Right lobe of liver (tissue), 6 donors: ENCODE measurements around the gene SLC35F4. TPM values are rescaled to one million over a fixed set of nuclear protein-coding genes. Genes with fewer than 3 reads are reported as not detected.

Source experiments
- ATAC-seq, 4 donors: fragments of 200-7000 bp; cut with Tn5 transposase; one replicate each; pipeline ENCODE4 v1.9.1; 2020; ENCODE audit warnings: mild to moderate bottlenecking in 4 of 4, moderate library complexity in 4 of 4
- DNase-seq, 3 donors: peaks; one replicate each; pipeline ENCODE4 v3.0.0-alpha.2; 2020
- H3K27ac ChIP-seq, 3 donors: fragments of 200-600 bp; one replicate each; pipeline ENCODE4 v1.8.0; 2022
- H3K27me3 ChIP-seq, 2 donors: fragments of 200-600 bp; one replicate each; pipeline ENCODE4 v1.8.0; 2022
- H3K36me3 ChIP-seq, 4 donors: fragments of 200-600 bp; sonication (generic) in 1 of 4; one replicate each; pipeline versions ENCODE4 v1.5.1 to v1.8.0; 2017 to 2022; ENCODE audit warnings: control low read depth in 1 of 4
- H3K4me1 ChIP-seq, 4 donors: fragments of 200-600 bp; sonication (generic) in 1 of 4; one replicate each; pipeline versions ENCODE4 v1.5.1 to v1.8.0; 2017 to 2022; ENCODE audit warnings: control low read depth in 1 of 4
- H3K4me3 ChIP-seq, 3 donors: fragments of 200-600 bp; one replicate each; pipeline ENCODE4 v1.8.0; 2022
- H3K9me3 ChIP-seq, 4 donors: fragments of 200-600 bp; sonication (generic) in 1 of 4; one replicate each; pipeline versions ENCODE4 v1.5.1 to v1.8.0; 2017 to 2022; ENCODE audit warnings: control low read depth in 1 of 4
- CTCF ChIP-seq, 4 donors: fragments of 200-600 bp in 3 of 4; fragments of 450-650 bp in 1 of 4; IDR thresholded peaks; one replicate each; pipeline versions ENCODE4 v1.5.1 to v1.8.0; 2016 to 2022; ENCODE audit warnings: antibody characterized with exemption in 4 of 4, mild to moderate bottlenecking in 2 of 4
- POLR2A ChIP-seq: fragments of 450-650 bp; IDR thresholded peaks from one replicate; pipeline ENCODE4 v1.6.1; 2017; ENCODE audit warnings: antibody characterized with exemption, mild to moderate bottlenecking
- WGBS: methylation state at CpG from one replicate; pipeline ENCODE4 v1.1.6; 2018; ENCODE audit warnings: low coverage, low lambda C conversion rate; ENCODE audit not compliant: insufficient coverage; ENCODE audit errors: missing lambda C conversion rate; 5-methylcytosine and 5-hydroxymethylcytosine counted together
- intact Hi-C, 2 donors: fragments of 100-400 bp; cut with DNase I; formaldehyde crosslinking; loops; one replicate each; pipeline versions ENCODE4 v1.11.2 to v1.14.1; 2022
- total RNA-seq, 6 experiments: library from RNA; depleted of rRNA in 2 of 6; stranded (reverse); fragments of >200 nt in 2 of 6; fragmentation: NEBNext Ultra II Directional in 3 of 6; extraction: Animal tissue kit (Norgen Biotek cat#: 25700) in 3 of 6; gene quantifications; one replicate each; pipeline versions ENCODE4 v1.1.0 to v1.2.4, GENCODE V29; 2016 to 2023
- donor health status: DM: no; HTN: yes; CAD: no.
- donor health status: DM: no; HTN: no; CAD: no.
- donor health status: DM: no; HTN: no; CAD: no.
- donor health status: DM: no; HTN: yes; CAD: no.
- donor health status: DM: no; HTN: yes; CAD: no.

SLC35F4 gene
- total RNA-seq, 6 experiments from 2014 or later: not detected

- Histone ChIP-seq H3K4me1 (no peaks in the 10 kb centered on the region), H3K36me3 (no peaks in the 10 kb centered on the region), H3K27me3 (no peaks in the 10 kb centered on the region), H3K9me3 (no peaks in the 10 kb centered on the region), H3K4me3 (no peak overlapping the region), H3K27ac (no peak overlapping the region)
- 60% methylated on average over 3 of the region's 4 CpGs for WGBS
- intact Hi-C loops: no loop called here
- ATAC-seq: no peak
- DNase-seq: no peak
- no peak for TF ChIP-seq CTCF (IDR thresholded peaks at IDR 0.05)
- TF ChIP-seq POLR2A: no peak
Observed at GRCh38 chr14:57848353-57848752, 17.5 kb downstream of the SLC35F4 start.

GRCh38 chr14:57847706-57848105 lies 18.2 kb downstream of the SLC35F4 start:
- Histone ChIP-seq H3K27ac (no peak overlapping the region), H3K4me3 (no peak overlapping the region), H3K9me3 (no peaks in the 10 kb centered on the region), H3K4me1 (no peaks in the 10 kb centered on the region), H3K27me3 (no peaks in the 10 kb centered on the region), H3K36me3 (no peaks in the 10 kb centered on the region)
- TF ChIP-seq CTCF (IDR thresholded peaks at IDR 0.05) (no peak), POLR2A (no peak)
- intact Hi-C loops: no loop called here
- DNase-seq: no peak
- ATAC-seq: no peak
- WGBS: 47% methylated on average over 2 of the region's 2 CpGs

GRCh38 chr14:57847096-57847495 lies 18.8 kb downstream of the SLC35F4 start:
- Histone ChIP-seq H3K9me3 (no peaks in the 10 kb centered on the region), H3K27ac (no peak overlapping the region), H3K27me3 (no peaks in the 10 kb centered on the region), H3K4me1 (no peaks in the 10 kb centered on the region), H3K4me3 (no peak overlapping the region), H3K36me3 (no peaks in the 10 kb centered on the region)
- ATAC-seq (no peak), DNase-seq (no peak)
- no peak for TF ChIP-seq CTCF (IDR thresholded peaks at IDR 0.05)
- no peak for TF ChIP-seq POLR2A
- intact Hi-C loops: no loop called here

DNA sequence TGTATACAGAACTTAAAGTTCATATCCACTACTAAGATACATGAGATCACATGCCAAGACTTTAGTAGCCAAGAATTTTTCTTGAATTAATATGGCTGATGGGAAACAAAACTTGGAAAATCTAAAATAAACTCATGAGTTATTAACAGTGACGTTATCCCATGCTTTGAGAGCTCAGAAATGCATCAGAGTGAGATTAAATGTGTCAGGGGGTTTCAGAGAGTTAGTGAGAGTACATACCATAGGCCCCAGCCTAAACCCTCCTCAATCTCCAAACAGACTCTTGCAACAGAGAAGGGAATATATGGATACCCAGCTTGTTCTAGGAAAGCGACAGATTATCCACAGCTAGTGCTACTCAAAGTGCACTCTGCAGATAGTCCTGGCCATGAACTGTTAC lies 19.3 kb downstream of the SLC35F4 start:
- DNase-seq (no peak), ATAC-seq (no peak)
- WGBS: 14% methylated on average over 2 of the region's 2 CpGs
- Histone ChIP-seq H3K27me3 (no peaks in the 10 kb centered on the region), H3K27ac (no peak overlapping the region), H3K9me3 (no peaks in the 10 kb centered on the region), H3K4me1 (no peaks in the 10 kb centered on the region), H3K36me3 (no peaks in the 10 kb centered on the region), H3K4me3 (no peak overlapping the region)
- no peak for TF ChIP-seq CTCF (IDR thresholded peaks at IDR 0.05)
- no peak for TF ChIP-seq POLR2A
- intact Hi-C loops: no loop called here

- no peak for DNase-seq
- Histone ChIP-seq H3K4me1 (no peaks in the 10 kb centered on the region), H3K27me3 (no peaks in the 10 kb centered on the region), H3K4me3 (no peak overlapping the region), H3K36me3 (no peaks in the 10 kb centered on the region), H3K27ac (no peak overlapping the region), H3K9me3 (no peaks in the 10 kb centered on the region)
- 24% methylated on average over 3 of the region's 3 CpGs for WGBS
- no peak for TF ChIP-seq POLR2A
- no peak for TF ChIP-seq CTCF (IDR thresholded peaks at IDR 0.05)
- intact Hi-C loops: no loop called here
- no peak for ATAC-seq
Observed at GRCh38 chr14:57845802-57846531, 19.9 kb downstream of the SLC35F4 start.
